ENCODE data around the gene AKIRIN2. TPM values are rescaled to one million over a fixed set of nuclear protein-coding genes. Genes with fewer than 3 reads are reported as not detected.

AKIRIN2 gene
- total and polyA plus RNA-seq, 4 donors: 11.0 to 18.8 (median 14.4) TPM

GRCh38 chr6:87661503-87661902 is 40.5 kb downstream of the AKIRIN2 start:
- Histone ChIP-seq H3K4me3 (ENCODE audit: low read depth in 1 of 3, low read length in 3 of 3) (no peak overlapping the region), H3K9ac (ENCODE audit: low read depth in 1 of 2, low read length in 2 of 2) (no peak overlapping the region), H3K4me1 (ENCODE audit: control insufficient read depth in 4 of 4, insufficient read depth in 4 of 4, low read length in 3 of 4) (peaks cover 0 to 14% (median 9%) of the 10 kb centered on the region in 4 donors), H3K36me3 (ENCODE audit: control insufficient read depth in 4 of 4, insufficient read depth in 3 of 4, low read depth in 1 of 4, low read length in 3 of 4) (peaks cover 0 to 4% (median 0%) of the 10 kb centered on the region in 4 donors), H3K27me3 (ENCODE audit: control insufficient read depth in 4 of 4, insufficient read depth in 4 of 4, low read length in 3 of 4) (no peaks in the 10 kb centered on the region), H3K9me3 (ENCODE audit: control insufficient read depth in 4 of 4, low read length in 3 of 4) (no peaks in the 10 kb centered on the region), H3K27ac (ENCODE audit: low read depth in 1 of 2, low read length in 2 of 2) (no peak overlapping the region)
- 80% methylated on average over 1 of the region's 1 CpG for WGBS
- no peak for DNase-seq (ENCODE audit: low spot score)
- no peak for TF ChIP-seq NR2F2 (IDR thresholded peaks at IDR 0.05)
- no peak for TF ChIP-seq YY1 (IDR thresholded peaks at IDR 0.05)
- TF ChIP-seq FOXA1 (IDR thresholded peaks at IDR 0.05): no peak
- TF ChIP-seq HNF4A (conservative IDR thresholded peaks at IDR 0.05): no peak
- no peak for TF ChIP-seq RAD21 (IDR thresholded peaks at IDR 0.05)
- TF ChIP-seq RXRA (IDR thresholded peaks at IDR 0.05): no peak
- no peak for TF ChIP-seq SP1 (IDR thresholded peaks at IDR 0.05)
- TF ChIP-seq FOXA2 (IDR thresholded peaks at IDR 0.05): no peak
- no peak for TF ChIP-seq JUND (IDR thresholded peaks at IDR 0.05)
- no peak for TF ChIP-seq CTCF (IDR thresholded peaks at IDR 0.05; ENCODE audit: low read depth, low read length, missing input control)
- TF ChIP-seq HNF4G (IDR thresholded peaks at IDR 0.05): no peak
- TF ChIP-seq TAF1 (conservative IDR thresholded peaks at IDR 0.05): no peak
- TF ChIP-seq MAX (IDR thresholded peaks at IDR 0.05): no peak
- TF ChIP-seq EGR1 (IDR thresholded peaks at IDR 0.05; ENCODE audit: low read depth in 2 of 2): no peak
- TF ChIP-seq REST (IDR thresholded peaks at IDR 0.05): no peak
- no peak for TF ChIP-seq GABPA (IDR thresholded peaks at IDR 0.05 in 1 of 2, conservative IDR thresholded peaks at IDR 0.05 in 1 of 2)
- TF ChIP-seq ATF3 (IDR thresholded peaks at IDR 0.05): no peak

GRCh38 chr6:87661016-87661415 is 41.0 kb downstream of the AKIRIN2 start:
- no peak for TF ChIP-seq JUND (IDR thresholded peaks at IDR 0.05)
- Histone ChIP-seq H3K36me3 (ENCODE audit: control insufficient read depth in 4 of 4, insufficient read depth in 3 of 4, low read depth in 1 of 4, low read length in 3 of 4) (peaks cover 0 to 4% (median 0%) of the 10 kb centered on the region in 4 donors), H3K27me3 (ENCODE audit: control insufficient read depth in 4 of 4, insufficient read depth in 4 of 4, low read length in 3 of 4) (no peaks in the 10 kb centered on the region), H3K9ac (ENCODE audit: low read depth in 1 of 2, low read length in 2 of 2) (no peak overlapping the region), H3K4me3 (ENCODE audit: low read depth in 1 of 3, low read length in 3 of 3) (no peak overlapping the region), H3K27ac (ENCODE audit: low read depth in 1 of 2, low read length in 2 of 2) (no peak overlapping the region), H3K4me1 (ENCODE audit: control insufficient read depth in 4 of 4, insufficient read depth in 4 of 4, low read length in 3 of 4) (peaks cover 0 to 14% (median 7%) of the 10 kb centered on the region in 4 donors), H3K9me3 (ENCODE audit: control insufficient read depth in 4 of 4, low read length in 3 of 4) (no peaks in the 10 kb centered on the region)
- 98% methylated on average over 1 of the region's 1 CpG for WGBS
- no peak for DNase-seq (ENCODE audit: low spot score)
